ENCODE results near the gene ARID1B. TPM values are rescaled to one million over a fixed set of nuclear protein-coding genes. Genes with fewer than 3 reads are reported as not detected.

The ARID1B gene
- total RNA-seq, 1 experiment from 2014 or later: 60.3 TPM

DNA sequence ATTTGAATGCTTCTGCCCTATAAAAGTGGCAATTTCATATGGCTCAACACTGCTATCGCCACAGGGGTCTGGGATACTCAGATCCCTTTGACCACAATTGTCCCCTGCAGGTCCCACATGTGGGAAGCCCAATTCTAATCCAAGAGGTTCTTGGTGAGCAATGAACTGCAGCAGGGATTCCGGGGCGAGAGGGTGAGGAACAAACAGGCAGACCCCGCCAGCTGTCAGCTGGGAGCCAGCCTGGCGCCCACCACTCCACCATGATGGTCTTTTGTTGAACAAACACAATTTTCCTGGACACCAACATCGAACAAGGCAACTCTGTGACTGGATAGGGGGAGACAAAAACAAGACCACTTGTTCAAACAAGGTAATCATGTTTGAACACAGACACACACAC lies 465.6 kb downstream of the ARID1B start (continued):
- TF ChIP-seq, protein P1, sequence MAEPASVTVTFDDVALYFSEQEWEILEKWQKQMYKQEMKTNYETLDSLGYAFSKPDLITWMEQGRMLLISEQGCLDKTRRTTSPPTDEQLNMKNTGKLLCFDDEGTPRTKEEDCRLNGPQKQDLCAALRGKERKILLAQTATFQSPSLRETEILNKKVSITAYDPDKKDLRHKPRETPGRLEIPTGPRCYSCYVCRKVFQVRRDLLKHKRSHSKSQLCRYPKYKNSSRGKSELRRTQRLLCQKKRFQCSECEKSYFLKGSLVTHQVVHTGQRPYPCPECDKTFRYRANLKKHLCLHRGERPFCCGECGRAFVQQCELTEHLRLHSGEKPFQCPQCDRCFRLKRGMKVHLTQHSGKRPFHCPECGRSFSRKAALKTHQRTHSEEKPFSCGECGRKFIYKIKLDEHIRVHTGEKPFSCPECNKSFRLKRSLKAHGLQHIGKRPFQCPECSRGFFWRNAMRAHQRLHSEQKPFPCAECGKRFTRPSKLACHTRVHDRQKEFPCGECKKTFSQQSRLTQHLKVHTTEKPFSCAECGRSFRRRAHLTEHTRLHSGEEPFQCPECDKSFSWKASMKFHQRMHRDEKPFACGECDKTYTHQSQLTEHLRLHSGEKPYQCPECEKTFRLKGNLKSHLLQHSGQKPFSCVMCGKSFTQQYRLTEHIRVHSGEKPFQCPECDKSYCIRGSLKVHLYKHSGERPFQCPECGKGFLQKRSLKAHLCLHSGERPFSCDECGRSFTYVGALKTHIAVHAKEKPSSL (CRISPR knock-in tag; conservative IDR thresholded peaks at IDR 0.05): no peak
- TF ChIP-seq STAT6 (CRISPR knock-in tag; conservative IDR thresholded peaks at IDR 0.05; ENCODE audit: low read depth): no peak

DNA sequence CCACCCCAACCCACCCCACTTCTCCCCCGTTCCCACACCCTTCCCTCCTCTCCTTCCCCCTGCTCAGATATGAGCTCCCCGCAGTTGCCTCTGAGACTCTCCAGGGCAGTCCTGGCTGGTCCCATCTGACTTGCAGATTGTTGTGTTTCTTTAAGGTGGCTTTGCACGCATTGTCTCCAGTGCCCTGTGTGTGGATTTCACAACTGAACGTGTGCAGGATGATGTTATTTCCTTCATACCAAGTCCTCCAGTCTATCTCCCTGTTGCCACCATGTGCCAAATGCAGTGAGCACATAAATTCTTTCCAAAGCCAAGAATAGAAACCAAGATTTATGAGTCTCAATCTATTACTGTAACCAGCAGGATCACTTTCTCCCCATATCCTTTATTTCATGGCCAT lies 467.0 kb downstream of the ARID1B start:
- Mint-ChIP-seq H3K27ac (no peak overlapping the region), H3K4me3 (no peak overlapping the region), H3K9me3 (peaks cover 17% of the 10 kb centered on the region), H3K36me3 (peaks cover 5% of the 10 kb centered on the region; the same call in 1 of the 2 replicates), H3K4me1 (peaks cover 14% of the 10 kb centered on the region), H3K27me3 (ENCODE audit: low read depth) (no peaks in the 10 kb centered on the region; the same call in none of the 2 replicates)
- DNase-seq (ENCODE audit: low spot score): no peak
- ATAC-seq: no peak
- no peak for TF ChIP-seq TEAD1 (CRISPR knock-in tag; IDR thresholded peaks at IDR 0.05)
- TF ChIP-seq ETV6 (CRISPR knock-in tag; IDR thresholded peaks at IDR 0.05): no peak
- TF ChIP-seq, protein P2, sequence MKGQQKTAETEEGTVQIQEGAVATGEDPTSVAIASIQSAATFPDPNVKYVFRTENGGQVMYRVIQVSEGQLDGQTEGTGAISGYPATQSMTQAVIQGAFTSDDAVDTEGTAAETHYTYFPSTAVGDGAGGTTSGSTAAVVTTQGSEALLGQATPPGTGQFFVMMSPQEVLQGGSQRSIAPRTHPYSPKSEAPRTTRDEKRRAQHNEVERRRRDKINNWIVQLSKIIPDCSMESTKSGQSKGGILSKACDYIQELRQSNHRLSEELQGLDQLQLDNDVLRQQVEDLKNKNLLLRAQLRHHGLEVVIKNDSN (CRISPR knock-in tag; IDR thresholded peaks at IDR 0.05): no peak
- no peak for TF ChIP-seq ZNF232 (CRISPR knock-in tag; IDR thresholded peaks at IDR 0.05)
- TF ChIP-seq KAT7 (CRISPR knock-in tag; IDR thresholded peaks at IDR 0.05; ENCODE audit: borderline replicate concordance): no peak
- TF ChIP-seq, protein P3, sequence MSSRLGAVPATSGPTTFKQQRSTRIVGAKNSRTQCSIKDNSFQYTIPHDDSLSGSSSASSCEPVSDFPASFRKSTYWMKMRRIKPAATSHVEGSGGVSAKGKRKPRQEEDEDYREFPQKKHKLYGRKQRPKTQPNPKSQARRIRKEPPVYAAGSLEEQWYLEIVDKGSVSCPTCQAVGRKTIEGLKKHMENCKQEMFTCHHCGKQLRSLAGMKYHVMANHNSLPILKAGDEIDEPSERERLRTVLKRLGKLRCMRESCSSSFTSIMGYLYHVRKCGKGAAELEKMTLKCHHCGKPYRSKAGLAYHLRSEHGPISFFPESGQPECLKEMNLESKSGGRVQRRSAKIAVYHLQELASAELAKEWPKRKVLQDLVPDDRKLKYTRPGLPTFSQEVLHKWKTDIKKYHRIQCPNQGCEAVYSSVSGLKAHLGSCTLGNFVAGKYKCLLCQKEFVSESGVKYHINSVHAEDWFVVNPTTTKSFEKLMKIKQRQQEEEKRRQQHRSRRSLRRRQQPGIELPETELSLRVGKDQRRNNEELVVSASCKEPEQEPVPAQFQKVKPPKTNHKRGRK (CRISPR knock-in tag; IDR thresholded peaks at IDR 0.05; ENCODE audit: borderline replicate concordance): no peak
- TF ChIP-seq ZBTB21 (CRISPR knock-in tag; IDR thresholded peaks at IDR 0.05; ENCODE audit: borderline replicate concordance): no peak
- TF ChIP-seq, protein P4, sequence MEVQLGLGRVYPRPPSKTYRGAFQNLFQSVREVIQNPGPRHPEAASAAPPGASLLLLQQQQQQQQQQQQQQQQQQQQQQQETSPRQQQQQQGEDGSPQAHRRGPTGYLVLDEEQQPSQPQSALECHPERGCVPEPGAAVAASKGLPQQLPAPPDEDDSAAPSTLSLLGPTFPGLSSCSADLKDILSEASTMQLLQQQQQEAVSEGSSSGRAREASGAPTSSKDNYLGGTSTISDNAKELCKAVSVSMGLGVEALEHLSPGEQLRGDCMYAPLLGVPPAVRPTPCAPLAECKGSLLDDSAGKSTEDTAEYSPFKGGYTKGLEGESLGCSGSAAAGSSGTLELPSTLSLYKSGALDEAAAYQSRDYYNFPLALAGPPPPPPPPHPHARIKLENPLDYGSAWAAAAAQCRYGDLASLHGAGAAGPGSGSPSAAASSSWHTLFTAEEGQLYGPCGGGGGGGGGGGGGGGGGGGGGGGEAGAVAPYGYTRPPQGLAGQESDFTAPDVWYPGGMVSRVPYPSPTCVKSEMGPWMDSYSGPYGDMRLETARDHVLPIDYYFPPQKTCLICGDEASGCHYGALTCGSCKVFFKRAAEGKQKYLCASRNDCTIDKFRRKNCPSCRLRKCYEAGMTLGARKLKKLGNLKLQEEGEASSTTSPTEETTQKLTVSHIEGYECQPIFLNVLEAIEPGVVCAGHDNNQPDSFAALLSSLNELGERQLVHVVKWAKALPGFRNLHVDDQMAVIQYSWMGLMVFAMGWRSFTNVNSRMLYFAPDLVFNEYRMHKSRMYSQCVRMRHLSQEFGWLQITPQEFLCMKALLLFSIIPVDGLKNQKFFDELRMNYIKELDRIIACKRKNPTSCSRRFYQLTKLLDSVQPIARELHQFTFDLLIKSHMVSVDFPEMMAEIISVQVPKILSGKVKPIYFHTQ (CRISPR knock-in tag; IDR thresholded peaks at IDR 0.05): no peak
- POLR2A ChIA-PET: no interaction called here
- CTCF ChIA-PET: interaction anchor here (1.0 to 1.2 kb wide), 3 partner anchors 8 to 31 kb away, joined by 3 to 9 read pairs (median 3); no protein-coding TSS in a partner anchor

- peaks cover 17% of the 10 kb centered on the region for H3K9me3 Mint-ChIP-seq
- peaks cover 5% of the 10 kb centered on the region; the same call in 1 of the 2 replicates for H3K36me3 Mint-ChIP-seq
- POLR2A ChIA-PET: no interaction called here
- H3K4me1 Mint-ChIP-seq: peaks cover 9% of the 10 kb centered on the region
- DNase-seq (ENCODE audit: low spot score) (no peak), ATAC-seq (no peak)
- H3K27me3 Mint-ChIP-seq (ENCODE audit: low read depth): no peaks in the 10 kb centered on the region; the same call in 1 of the 2 replicates
- H3K27ac Mint-ChIP-seq: no peak overlapping the region
- H3K4me3 Mint-ChIP-seq: no peak overlapping the region
- CTCF ChIA-PET: interaction anchor here (1.0 to 2.6 kb wide), 4 partner anchors 8 to 18 kb away, joined by 3 to 18 read pairs (median 6); no protein-coding TSS in a partner anchor
- TF ChIP-seq MLX (CRISPR knock-in tag; IDR thresholded peaks at IDR 0.05): no peak
- TF ChIP-seq, protein P5, sequence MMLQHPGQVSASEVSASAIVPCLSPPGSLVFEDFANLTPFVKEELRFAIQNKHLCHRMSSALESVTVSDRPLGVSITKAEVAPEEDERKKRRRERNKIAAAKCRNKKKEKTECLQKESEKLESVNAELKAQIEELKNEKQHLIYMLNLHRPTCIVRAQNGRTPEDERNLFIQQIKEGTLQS (CRISPR knock-in tag; conservative IDR thresholded peaks at IDR 0.05): no peak
- TF ChIP-seq CREM (CRISPR knock-in tag; IDR thresholded peaks at IDR 0.05): no peak
- TF ChIP-seq HMGA2 (CRISPR knock-in tag; IDR thresholded peaks at IDR 0.05): no peak
- TF ChIP-seq SMAD3 (CRISPR knock-in tag; IDR thresholded peaks at IDR 0.05; ENCODE audit: borderline replicate concordance): no peak
- TF ChIP-seq, protein P6, sequence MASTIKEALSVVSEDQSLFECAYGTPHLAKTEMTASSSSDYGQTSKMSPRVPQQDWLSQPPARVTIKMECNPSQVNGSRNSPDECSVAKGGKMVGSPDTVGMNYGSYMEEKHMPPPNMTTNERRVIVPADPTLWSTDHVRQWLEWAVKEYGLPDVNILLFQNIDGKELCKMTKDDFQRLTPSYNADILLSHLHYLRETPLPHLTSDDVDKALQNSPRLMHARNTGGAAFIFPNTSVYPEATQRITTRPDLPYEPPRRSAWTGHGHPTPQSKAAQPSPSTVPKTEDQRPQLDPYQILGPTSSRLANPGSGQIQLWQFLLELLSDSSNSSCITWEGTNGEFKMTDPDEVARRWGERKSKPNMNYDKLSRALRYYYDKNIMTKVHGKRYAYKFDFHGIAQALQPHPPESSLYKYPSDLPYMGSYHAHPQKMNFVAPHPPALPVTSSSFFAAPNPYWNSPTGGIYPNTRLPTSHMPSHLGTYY (CRISPR knock-in tag; IDR thresholded peaks at IDR 0.05): no peak
- TF ChIP-seq ZBTB21 (CRISPR knock-in tag; IDR thresholded peaks at IDR 0.05; ENCODE audit: borderline replicate concordance): no peak
- no peak for TF ChIP-seq JAZF1 (CRISPR knock-in tag; IDR thresholded peaks at IDR 0.05)
- TF ChIP-seq SMAD4 (CRISPR knock-in tag; IDR thresholded peaks at IDR 0.05): no peak
- TF ChIP-seq, protein P7, sequence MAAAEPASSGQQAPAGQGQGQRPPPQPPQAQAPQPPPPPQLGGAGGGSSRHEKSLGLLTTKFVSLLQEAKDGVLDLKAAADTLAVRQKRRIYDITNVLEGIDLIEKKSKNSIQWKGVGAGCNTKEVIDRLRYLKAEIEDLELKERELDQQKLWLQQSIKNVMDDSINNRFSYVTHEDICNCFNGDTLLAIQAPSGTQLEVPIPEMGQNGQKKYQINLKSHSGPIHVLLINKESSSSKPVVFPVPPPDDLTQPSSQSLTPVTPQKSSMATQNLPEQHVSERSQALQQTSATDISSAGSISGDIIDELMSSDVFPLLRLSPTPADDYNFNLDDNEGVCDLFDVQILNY (CRISPR knock-in tag; IDR thresholded peaks at IDR 0.05): no peak
Measured at GRCh38 chr6:157244780-157245179, 467.6 kb downstream of the ARID1B start.
